ENCODE measurements around the gene HOXD4. TPM values are rescaled to one million over a fixed set of nuclear protein-coding genes. Genes with fewer than 3 reads are reported as not detected.

Gene HOXD4
- total RNA-seq, 1 donor from 2014 or later, result 0.97 TPM

DNA sequence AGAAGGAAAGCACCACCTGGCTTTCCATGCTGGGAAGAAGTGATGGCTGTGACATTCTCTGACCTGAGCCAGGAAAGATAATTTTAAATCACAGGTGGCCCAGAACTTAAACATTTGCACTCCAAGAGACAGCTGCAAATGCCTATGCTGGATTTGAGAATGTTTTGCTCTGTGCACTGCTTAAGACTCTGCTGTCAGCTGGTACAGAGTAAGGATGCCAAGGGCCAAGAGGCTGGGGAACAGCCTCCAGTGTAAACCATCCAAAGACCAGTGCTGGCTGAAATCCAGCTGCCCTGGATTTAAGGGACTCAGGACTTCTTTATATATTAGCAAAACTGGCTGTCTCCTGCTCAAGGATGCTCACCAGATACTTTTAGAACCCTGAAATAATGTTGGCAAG, 18.0 kb upstream of the HOXD4 start:
- Histone ChIP-seq H3K27me3 (ENCODE audit: low read depth) (peaks cover 97% of the 10 kb centered on the region), H3K9me3 (no peaks in the 10 kb centered on the region), H3K4me3 (no peak overlapping the region), H3K4me1 (peaks cover 34% of the 10 kb centered on the region), H3K36me3 (no peaks in the 10 kb centered on the region), H3K27ac (no peak overlapping the region)
- TF ChIP-seq CTCF (IDR thresholded peaks at IDR 0.05), result no peak
- DNase-seq (no peak), ATAC-seq (no peak)
- intact Hi-C loops (cut with DNase I), result loop anchor here (10.0 kb wide), 1 partner anchor 421 kb away; no protein-coding TSS in a partner anchor

DNA sequence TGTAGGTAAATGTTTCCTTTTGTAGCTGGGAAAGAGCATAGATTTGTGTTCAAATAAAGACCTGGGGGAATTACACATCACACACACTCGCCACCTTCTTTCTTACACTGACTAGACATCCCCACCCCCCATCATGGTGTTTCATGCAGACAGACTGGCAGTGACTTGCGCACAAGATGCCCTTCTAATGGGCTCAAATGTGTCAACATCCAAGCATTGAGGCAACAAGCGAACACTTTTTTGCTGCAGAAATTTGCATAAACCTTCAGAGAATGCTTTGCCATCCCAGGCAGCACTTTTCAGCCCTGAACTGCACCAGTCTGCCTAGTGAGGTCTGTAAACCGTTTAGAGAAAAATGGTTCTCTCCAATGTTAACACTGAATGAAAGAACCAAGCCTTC, 17.3 kb upstream of the HOXD4 start:
- Histone ChIP-seq H3K27me3 (ENCODE audit: low read depth) (peaks cover 97% of the 10 kb centered on the region), H3K4me3 (no peak overlapping the region), H3K4me1 (peaks cover 28% of the 10 kb centered on the region), H3K27ac (no peak overlapping the region), H3K9me3 (no peaks in the 10 kb centered on the region), H3K36me3 (no peaks in the 10 kb centered on the region)
- intact Hi-C loops (cut with DNase I), result loop anchor here (10.0 kb wide), 1 partner anchor 421 kb away; no protein-coding TSS in a partner anchor
- no peak for TF ChIP-seq CTCF (IDR thresholded peaks at IDR 0.05)
- ATAC-seq, result no peak
- DNase-seq, result no peak

DNA sequence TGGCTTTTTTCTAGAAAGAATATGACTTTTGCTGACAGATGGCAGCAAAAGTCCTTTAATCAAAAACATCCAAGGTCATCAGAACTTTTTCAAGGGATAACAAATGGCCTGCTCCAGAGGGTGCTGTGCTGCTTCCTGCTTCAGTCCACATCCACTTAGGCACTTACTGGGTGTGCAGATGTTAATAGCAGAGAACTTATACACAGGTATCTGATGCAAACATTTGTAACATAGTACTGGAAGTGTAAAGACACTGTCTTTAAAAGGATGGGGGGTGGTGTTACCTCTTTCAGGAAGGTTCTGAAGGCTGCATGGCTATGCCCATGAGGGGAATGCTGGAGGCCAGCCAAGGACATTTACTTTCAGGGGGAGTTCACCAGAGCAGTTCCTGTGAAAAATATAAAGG, 16.3 kb upstream of the HOXD4 start:
- intact Hi-C loops (cut with DNase I), result loop anchor here (10.0 kb wide), 1 partner anchor 420 kb away; no protein-coding TSS in a partner anchor
- Histone ChIP-seq H3K4me3 (no peak overlapping the region), H3K27ac (no peak overlapping the region), H3K9me3 (no peaks in the 10 kb centered on the region), H3K27me3 (ENCODE audit: low read depth) (peaks cover 99% of the 10 kb centered on the region), H3K4me1 (peaks cover 25% of the 10 kb centered on the region), H3K36me3 (no peaks in the 10 kb centered on the region)
- ATAC-seq, result no peak
- no peak for DNase-seq
- TF ChIP-seq CTCF (IDR thresholded peaks at IDR 0.05), result no peak

- ATAC-seq, result peak in 1 of 2 donors; percentile 7
- Histone ChIP-seq H3K9me3 (no peaks in the 10 kb centered on the region), H3K36me3 (no peaks in the 10 kb centered on the region), H3K27me3 (ENCODE audit: low read depth) (peaks cover 99% of the 10 kb centered on the region), H3K4me1 (peaks cover 35% of the 10 kb centered on the region), H3K27ac (peak overlapping the region; percentile 6), H3K4me3 (peak overlapping the region; percentile 39)
- TF ChIP-seq CTCF (IDR thresholded peaks at IDR 0.05), result no peak
- intact Hi-C loops (cut with DNase I), result loop anchor here (10.0 kb wide), 1 partner anchor 418 kb away; no protein-coding TSS in a partner anchor
- no peak for DNase-seq
Observed at GRCh38 chr2:176136374-176137251, 14.7 kb upstream of the HOXD4 start.

- Histone ChIP-seq H3K4me1 (peaks cover 31% of the 10 kb centered on the region), H3K9me3 (no peaks in the 10 kb centered on the region), H3K36me3 (no peaks in the 10 kb centered on the region), H3K27ac (no peak overlapping the region), H3K27me3 (ENCODE audit: low read depth) (peaks cover 99% of the 10 kb centered on the region), H3K4me3 (peak overlapping the region; percentile 39)
- no peak for TF ChIP-seq CTCF (IDR thresholded peaks at IDR 0.05)
- intact Hi-C loops (cut with DNase I), result loop anchor here (10.0 kb wide), 1 partner anchor 418 kb away; no protein-coding TSS in a partner anchor
- ATAC-seq (no peak), DNase-seq (no peak)
Observed at GRCh38 chr2:176137252-176137580, 14.1 kb upstream of the HOXD4 start.

All from lower lobe of right lung (tissue), 2 donors.